C4-2B (cell line): ENCODE measurements around the gene MFN1.
A peak's percentile ranks its signal among the peaks of the same experiment; 100 is the strongest.

ENCODE experiments used
- H3K27ac ChIP-seq: fragments of 450-650 bp; 2 replicates; pipeline ENCODE4 v1.5.1; 2017
- CTCF ChIP-seq: fragments of 450-650 bp; conservative IDR thresholded peaks from 2 replicates; pipeline ENCODE4 v1.5.1; 2017; ENCODE audit warnings: mild to moderate bottlenecking
- ZFX ChIP-seq: fragments of 450-650 bp; IDR thresholded peaks from 2 replicates; pipeline ENCODE4 v1.6.1; 2017

The MFN1 gene

DNA sequence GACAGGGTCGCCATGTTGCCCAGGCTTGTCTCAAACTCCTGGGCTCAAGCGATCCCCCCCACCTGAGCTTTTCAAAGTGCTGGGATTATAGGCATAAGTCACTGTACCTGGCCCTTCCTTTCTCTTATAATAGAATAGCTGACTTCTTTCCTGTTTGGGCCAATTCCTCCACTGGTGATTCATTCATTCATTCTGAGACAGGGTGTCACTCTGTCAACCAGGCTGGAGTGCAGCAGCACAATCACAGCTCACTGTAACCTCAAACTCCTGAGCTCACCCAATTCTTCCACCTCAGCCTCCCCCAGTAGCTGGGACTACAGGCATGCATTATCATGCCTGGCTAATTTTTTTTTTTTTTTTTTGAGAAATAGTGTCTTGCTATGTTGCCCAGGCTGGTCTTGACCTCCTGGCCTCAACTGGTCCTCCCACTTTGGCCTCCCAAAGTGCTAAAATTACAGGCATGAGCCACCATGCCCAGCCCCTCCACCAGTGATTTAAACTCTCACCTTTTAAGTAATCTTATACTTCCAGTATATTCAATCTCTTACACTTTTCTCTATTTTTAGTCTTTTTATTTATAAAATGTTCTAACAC lies 82.9 kb downstream of the MFN1 start:
- no peak for TF ChIP-seq CTCF
- peak overlapping the region; percentile 20; the same call in 1 of the 2 replicates for H3K27ac ChIP-seq

DNA sequence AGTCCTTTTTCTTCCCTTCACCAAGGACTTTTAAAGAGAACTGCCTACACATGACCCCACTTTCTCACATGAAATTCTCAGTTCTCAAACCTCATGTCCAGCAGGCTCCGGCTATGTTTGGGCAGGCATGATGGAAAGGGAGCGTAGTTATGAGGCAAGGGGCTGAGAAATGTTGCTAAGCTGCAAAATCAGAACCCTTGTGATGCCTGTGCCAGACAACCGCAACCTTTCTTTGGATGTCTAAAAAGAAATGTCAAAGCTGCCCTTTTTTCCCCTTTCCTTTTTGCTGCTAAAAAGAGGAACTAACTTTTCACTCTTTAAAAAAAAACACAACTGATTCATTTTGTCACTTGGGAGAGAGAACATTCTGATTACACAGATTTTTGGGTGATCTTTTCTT lies 84.5 kb downstream of the MFN1 start:
- peak overlapping the region; percentile 78 for H3K27ac ChIP-seq
- TF ChIP-seq ZFX (no peak), CTCF (no peak)

- no peak overlapping the region; the same call in 1 of the 2 replicates for H3K27ac ChIP-seq
- TF ChIP-seq CTCF (no peak), ZFX (no peak)
Measured at GRCh38 chr3:179432451-179432850, 84.9 kb downstream of the MFN1 start.

DNA sequence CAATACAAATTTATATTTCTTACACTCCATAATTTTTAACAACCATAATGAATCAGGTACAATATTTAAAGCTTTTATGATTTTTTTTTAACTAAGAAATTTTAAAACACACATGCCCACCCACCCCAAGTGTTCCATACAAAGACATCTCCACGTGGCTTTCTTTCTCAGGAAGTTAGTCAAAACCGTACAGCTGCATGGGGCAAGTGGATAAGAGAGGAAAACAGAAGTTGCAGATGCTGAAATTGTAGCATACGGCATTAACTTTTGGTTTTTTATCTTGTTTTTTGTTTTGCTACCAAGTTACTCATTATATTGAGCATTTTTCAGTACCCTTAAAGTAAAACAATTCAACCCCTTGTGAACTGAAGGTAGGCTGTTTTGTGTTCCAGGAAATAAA lies 89.0 kb downstream of the MFN1 start:
- TF ChIP-seq CTCF, result no peak

DNA sequence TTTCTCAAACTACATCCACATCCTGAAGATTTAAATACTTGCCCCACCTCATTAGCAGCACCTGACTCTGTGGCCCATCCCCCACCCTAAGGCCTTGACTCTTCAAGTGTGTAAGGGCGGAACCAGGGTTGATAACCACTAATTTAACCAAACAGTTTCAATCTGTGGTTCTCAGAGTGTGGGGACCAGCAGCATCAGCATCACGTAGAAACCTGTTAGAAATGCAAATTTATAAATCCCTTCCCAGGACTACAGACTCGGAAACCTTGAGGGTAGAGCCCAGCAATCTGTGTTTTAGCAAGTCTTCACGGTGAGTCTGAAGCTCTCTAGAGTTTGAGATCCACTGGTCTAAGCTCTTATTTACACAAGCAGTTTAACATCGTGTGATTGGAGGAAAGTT lies 91.3 kb downstream of the MFN1 start:
- TF ChIP-seq ZFX (no peak), CTCF (no peak)
- no peak overlapping the region for H3K27ac ChIP-seq

More for the DNA sequence above, 89.0 kb downstream of the MFN1 start:
- no peak overlapping the region for H3K27ac ChIP-seq
